HCEC 1CT (cell line): Measurements from ENCODE around the gene SLC29A1.
"Not testable (repeated sequence)": the region's sequence is repeated elsewhere in the genome, so short reads cannot be mapped to it uniquely, and the experiment has no call there.

Experiments used
- DNase-seq: peaks from one replicate; pipeline ENCODE4 v3.0.0-alpha.2; 2017

SLC29A1 gene

GRCh38 chr6:44224029-44224964 is 902 bp downstream of the SLC29A1 start:
- DNase-seq: no peak

GRCh38 chr6:44224965-44225305 is 1.5 kb downstream of the SLC29A1 start:
- DNase-seq: no peak

- DNase-seq: no peak
These were observed 2.4 kb downstream of the SLC29A1 start for GRCh38 chr6:44225579-44226325.

- no peak for DNase-seq
These were observed 3.2 kb downstream of the SLC29A1 start for GRCh38 chr6:44226368-44227147.

DNA sequence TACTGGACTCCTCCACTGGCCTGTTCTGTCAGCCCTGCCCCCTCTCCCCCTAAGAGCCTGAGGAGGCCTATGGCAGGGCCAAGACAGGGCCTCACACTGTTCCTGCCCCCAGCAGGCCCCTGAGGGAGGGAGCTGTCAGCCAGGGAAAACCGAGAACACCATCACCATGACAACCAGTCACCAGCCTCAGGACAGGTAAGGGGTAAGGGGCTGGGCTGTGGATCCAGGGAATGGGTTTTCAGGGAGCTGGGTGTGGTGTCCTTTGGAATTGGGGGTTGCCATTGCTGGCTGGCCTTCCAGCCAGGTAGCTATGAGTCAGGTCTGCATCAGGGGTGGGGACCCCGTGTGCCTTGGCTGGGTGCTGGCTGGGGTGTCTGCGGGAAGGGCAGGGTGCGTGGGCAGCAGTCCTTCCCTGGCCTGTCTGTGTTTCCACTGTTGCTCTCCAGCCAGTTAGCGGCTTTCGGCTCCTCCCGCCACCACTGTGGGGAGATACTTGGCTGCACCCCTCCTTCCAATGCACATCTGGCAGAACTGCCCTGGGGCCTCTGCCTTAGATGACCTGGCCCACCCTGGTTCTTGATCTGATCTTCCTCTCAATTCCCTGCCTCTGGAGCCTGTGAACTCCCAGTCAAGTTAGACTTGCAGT is 3.9 kb downstream of the SLC29A1 start:
- DNase-seq: no peak

GRCh38 chr6:44228031-44228430 is 4.6 kb downstream of the SLC29A1 start:
- DNase-seq: no peak

- no peak for DNase-seq
These were observed 5.0 kb downstream of the SLC29A1 start for GRCh38 chr6:44228433-44228832.

DNA sequence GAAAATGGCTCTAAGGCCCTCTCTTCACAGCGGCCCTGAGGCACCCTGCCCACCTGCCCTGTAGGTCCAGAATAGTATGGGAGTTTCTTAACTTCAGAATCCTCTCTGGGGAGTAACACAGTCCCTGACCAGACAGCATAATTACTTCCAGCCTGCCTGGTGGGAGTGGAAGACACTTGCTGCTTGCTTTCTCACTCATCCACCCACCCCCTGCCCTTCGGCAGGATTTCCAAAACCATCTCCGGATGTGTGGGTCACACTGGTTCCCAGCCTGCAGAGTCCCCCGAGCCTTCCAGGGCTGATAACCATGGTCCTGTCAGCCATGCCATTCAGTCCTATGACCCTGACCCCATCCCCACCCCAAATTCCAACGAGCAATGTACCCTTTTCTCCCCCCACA is 5.4 kb downstream of the SLC29A1 start:
- no peak for DNase-seq

DNA sequence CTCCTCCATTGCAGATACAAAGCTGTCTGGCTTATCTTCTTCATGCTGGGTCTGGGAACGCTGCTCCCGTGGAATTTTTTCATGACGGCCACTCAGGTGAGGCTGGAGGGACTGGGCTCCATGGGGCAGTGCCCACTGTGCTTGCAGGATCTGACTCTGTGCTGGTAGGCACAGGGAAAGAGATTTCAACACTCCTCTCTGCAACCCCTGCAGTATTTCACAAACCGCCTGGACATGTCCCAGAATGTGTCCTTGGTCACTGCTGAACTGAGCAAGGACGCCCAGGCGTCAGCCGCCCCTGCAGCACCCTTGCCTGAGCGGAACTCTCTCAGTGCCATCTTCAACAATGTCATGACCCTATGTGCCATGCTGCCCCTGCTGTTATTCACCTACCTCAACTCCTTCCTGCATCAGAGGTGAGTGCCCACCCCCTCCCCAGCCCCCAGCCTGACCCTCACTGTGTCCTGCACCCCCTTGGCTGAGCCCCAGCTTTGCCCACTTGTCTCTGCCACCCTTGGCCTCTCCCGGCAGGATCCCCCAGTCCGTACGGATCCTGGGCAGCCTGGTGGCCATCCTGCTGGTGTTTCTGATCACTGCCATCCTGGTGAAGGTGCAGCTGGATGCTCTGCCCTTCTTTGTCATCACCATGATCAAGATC is 6.1 kb downstream of the SLC29A1 start:
- DNase-seq: no peak

DNA sequence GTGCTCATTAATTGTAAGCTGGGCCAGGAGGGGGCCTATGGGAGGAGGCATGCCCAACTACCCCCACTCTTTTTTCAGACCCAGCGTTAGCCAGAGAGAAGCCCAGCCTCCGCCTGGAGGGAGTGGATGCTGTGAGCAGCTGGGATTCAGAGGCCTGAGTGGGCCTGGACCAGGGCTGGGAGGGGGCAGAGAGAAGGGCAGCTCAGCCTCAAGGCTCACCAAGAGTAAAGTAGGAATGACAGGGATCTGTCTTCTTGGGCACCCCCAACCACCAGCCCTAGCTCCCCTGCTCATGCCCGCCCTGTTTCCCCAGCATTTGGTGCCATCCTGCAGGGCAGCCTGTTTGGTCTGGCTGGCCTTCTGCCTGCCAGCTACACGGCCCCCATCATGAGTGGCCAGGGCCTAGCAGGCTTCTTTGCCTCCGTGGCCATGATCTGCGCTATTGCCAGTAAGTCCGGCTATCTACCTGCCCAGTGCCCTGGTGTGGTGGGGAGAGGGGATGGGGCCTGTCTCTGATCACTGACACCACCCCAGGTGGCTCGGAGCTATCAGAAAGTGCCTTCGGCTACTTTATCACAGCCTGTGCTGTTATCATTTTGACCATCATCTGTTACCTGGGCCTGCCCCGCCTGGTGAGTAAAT is 6.8 kb downstream of the SLC29A1 start:
- DNase-seq: no peak

DNA sequence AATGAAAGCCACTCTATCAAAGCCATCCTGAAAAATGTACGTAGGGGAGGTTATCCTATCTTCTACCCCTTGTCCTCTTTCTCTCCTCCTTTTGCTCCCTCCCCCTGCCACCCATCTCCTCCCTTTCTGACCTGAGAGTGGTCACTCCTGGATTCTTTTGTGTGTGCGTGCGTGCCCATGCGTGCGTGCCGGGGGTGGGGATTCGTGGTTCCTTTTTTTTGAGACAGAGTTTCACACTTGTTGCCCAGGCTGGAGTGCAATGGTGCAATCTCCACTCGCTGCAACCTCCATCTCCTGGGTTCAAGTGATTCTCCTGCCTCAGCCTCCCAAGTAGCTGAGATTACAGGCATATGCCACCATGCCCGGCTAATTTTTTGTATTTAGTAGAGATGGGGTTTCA is 8.0 kb downstream of the SLC29A1 start:
- not testable (repeated sequence) for DNase-seq

GRCh38 chr6:44232676-44233566 is 9.5 kb downstream of the SLC29A1 start:
- DNase-seq: no peak

DNA sequence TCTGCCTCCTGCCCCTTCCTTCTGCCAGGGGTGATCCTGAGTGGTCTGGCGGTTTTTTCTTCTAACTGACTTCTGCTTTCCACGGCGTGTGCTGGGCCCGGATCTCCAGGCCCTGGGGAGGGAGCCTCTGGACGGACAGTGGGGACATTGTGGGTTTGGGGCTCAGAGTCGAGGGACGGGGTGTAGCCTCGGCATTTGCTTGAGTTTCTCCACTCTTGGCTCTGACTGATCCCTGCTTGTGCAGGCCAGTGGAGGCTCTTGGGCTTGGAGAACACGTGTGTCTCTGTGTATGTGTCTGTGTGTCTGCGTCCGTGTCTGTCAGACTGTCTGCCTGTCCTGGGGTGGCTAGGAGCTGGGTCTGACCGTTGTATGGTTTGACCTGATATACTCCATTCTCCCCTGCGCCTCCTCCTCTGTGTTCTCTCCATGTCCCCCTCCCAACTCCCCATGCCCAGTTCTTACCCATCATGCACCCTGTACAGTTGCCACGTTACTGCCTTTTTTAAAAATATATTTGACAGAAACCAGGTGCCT is 10.2 kb downstream of the SLC29A1 start:
- DNase-seq: no peak

- peak; percentile 72 for DNase-seq
These were observed 11.0 kb downstream of the SLC29A1 start for GRCh38 chr6:44234101-44235025.

GRCh38 chr6:44235269-44235668 is 11.9 kb downstream of the SLC29A1 start:
- DNase-seq: no peak

DNA sequence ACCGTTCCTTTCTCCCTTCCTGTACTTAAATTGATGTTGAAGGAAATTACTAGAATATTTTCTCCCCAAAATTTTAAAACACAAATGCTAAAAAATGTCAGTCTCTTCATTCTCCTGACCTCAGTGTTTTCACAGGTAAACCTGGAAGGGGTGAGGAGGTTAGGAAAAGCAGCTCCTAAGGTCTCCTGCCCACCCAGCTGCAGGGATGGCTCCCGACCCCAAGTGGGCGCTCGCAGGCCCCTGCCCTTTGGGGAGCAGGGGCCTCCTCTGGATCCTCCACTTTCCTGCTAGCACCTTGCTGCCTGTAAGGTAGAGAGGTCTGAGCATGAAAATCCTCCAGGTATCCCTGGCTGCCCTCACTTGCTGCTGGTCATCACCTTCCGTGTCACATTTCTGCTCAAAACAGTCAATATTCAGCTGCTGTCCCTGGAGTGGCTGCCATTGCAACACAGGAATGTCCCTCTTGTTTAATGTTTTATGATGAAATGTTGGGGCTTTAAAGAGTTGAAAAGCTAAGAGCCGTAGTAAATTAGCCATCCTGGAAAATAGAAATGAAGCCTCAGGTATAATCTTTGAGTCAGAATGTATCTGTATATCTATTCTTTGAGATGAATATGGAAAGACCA is 12.6 kb downstream of the SLC29A1 start:
- DNase-seq: no peak

DNA sequence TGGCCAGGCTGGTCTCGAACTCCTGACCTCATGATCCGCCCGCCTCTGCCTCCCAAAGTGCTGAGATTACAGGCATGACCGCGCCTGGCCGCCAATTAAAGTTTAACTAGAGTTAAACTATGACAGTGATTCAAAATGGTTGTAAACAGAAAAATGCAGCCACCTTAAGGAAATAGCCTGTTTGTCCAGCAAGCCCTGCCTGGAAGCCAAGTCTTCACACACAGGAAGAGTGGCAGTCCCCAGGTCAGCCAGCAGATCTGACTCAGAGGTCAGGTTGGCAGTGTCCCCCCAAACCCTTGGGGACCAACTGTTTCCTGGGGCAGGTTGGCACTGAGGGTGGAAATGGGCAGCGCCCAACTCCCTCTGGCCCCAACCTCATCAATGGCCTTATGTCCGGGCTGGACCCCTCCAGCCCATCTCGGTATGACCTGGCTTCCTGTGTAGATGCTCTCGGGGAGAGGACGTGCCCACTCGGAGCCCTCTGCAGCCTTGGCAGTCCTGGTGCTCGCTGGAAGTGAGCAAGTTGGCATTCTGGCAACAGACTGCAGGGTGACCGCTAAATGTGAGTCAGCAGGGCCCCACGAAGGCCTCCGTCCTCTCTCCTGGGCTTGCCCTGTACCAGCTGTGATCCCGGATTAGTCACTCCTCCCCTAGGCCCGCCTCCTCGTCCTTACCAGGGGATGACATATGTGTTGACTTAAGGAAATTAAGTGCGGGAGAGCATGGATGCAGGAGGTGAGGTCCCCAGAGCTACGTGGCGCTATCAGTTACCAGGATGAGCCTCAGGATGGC is 13.8 kb downstream of the SLC29A1 start:
- peak; percentile 98 for DNase-seq
